GM12873 (cell line): ENCODE results near the gene MEOX2.

ENCODE experiments used
- CTCF ChIP-seq: IDR thresholded peaks from 2 replicates; pipeline ENCODE4 v1.5.1; 2012; ENCODE audit warnings: low read depth, mild to moderate bottlenecking, moderate library complexity, low read length, control low read depth; ENCODE audit not compliant: insufficient read depth; ENCODE audit errors: missing control alignments

MEOX2 gene

GRCh38 chr7:15561835-15562234 lies 124.6 kb downstream of the MEOX2 start, which contains the start of gene AGMO:
AGMO (minus strand) TSS chr7:15562015.
- TF ChIP-seq CTCF, result no peak
